Dermis microvascular lymphatic vessel endothelial cell (primary cell): ENCODE results near the gene SLC22A15. TPM values are rescaled to one million over a fixed set of nuclear protein-coding genes. Genes with fewer than 3 reads are reported as not detected.
"Not testable (repeated sequence)": the region's sequence is repeated elsewhere in the genome, so short reads cannot be mapped to it uniquely, and the experiment has no call there.

Source experiments
- DNase-seq, 2 donors: peaks; one replicate each; pipeline versions ENCODE4 v3.0.0 to v3.0.0-alpha.2; 2010; ENCODE audit warnings: low read depth in 2 of 2
- total RNA-seq: library from RNA; depleted of rRNA; stranded (reverse); fragments of >200 nt; gene quantifications from 2 replicates; pipeline ENCODE4 v1.2.1, GENCODE V29; 2014

The SLC22A15 gene
- total RNA-seq, 1 donor from 2014 or later = not detected

GRCh38 chr1:116031302-116031835 is 55.1 kb downstream of the SLC22A15 start:
- DNase-seq = no peak

- no peak for DNase-seq
These were observed 57.0 kb downstream of the SLC22A15 start for GRCh38 chr1:116033322-116033721.

- no peak for DNase-seq
These were observed 59.9 kb downstream of the SLC22A15 start for GRCh38 chr1:116036255-116036654.

GRCh38 chr1:116038679-116039078 is 62.4 kb downstream of the SLC22A15 start:
- DNase-seq = no peak

- no peak for DNase-seq
These were observed 67.8 kb downstream of the SLC22A15 start for GRCh38 chr1:116044071-116044470.

GRCh38 chr1:116046933-116047332 is 70.6 kb downstream of the SLC22A15 start:
- DNase-seq = not testable (repeated sequence)

GRCh38 chr1:116051896-116052295 is 75.6 kb downstream of the SLC22A15 start:
- DNase-seq = not testable (repeated sequence)

GRCh38 chr1:116062201-116062600 is 85.9 kb downstream of the SLC22A15 start:
- DNase-seq = no peak

- DNase-seq = no peak
These were observed 88.3 kb downstream of the SLC22A15 start for GRCh38 chr1:116064616-116065015.

GRCh38 chr1:116066868-116067565 is 90.7 kb downstream of the SLC22A15 start:
- DNase-seq = no peak

- no peak for DNase-seq
These were observed 91.2 kb downstream of the SLC22A15 start for GRCh38 chr1:116067566-116067890.

GRCh38 chr1:116075575-116075974 is 99.3 kb downstream of the SLC22A15 start:
- no peak for DNase-seq

GRCh38 chr1:116075990-116076389 is 99.7 kb downstream of the SLC22A15 start:
- no peak for DNase-seq

GRCh38 chr1:116076831-116077230 is 100.5 kb downstream of the SLC22A15 start:
- no peak for DNase-seq

- no peak for DNase-seq
These were observed 102.4 kb downstream of the SLC22A15 start for GRCh38 chr1:116078699-116079223.

GRCh38 chr1:116087628-116088027 is 111.3 kb downstream of the SLC22A15 start:
- DNase-seq = no peak

- DNase-seq = no peak
These were observed 113.6 kb downstream of the SLC22A15 start for GRCh38 chr1:116089870-116090269.

- no peak for DNase-seq
These were observed 114.8 kb downstream of the SLC22A15 start for GRCh38 chr1:116091083-116091482.

- DNase-seq = no peak
These were observed 116.6 kb downstream of the SLC22A15 start for GRCh38 chr1:116092752-116093489.

- no peak for DNase-seq
These were observed 118.7 kb downstream of the SLC22A15 start for GRCh38 chr1:116095027-116095426.

GRCh38 chr1:116096013-116096618 is 119.8 kb downstream of the SLC22A15 start:
- DNase-seq = no peak

- no peak for DNase-seq
These were observed 121.3 kb downstream of the SLC22A15 start for GRCh38 chr1:116097626-116098025.
